ENCODE measurements around the gene GRAMD1B.
A peak's percentile ranks its signal among the peaks of the same experiment; 100 is the strongest.

GRAMD1B gene

DNA sequence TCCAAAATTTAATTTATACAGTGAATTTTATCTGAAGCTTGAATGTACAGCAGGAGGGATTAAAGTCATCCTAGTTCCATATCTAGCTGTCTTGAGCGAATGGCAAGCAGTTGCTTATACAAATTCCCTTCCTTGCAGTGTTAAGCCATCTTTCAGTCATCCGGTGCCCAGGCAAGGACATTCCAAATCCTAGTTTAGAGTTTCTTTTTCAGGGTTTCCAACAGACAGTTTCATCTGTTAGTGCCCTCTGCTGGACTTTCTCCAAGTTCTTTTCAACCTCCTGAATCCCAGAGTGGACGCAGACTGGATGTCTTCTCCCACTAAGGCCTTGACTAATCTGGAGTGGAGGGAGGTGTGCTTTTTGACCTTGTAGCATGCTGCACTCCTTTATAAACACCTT is 45.4 kb downstream of the GRAMD1B start:
- DNase-seq (ENCODE audit: low read depth): peak; percentile 22
- no peak overlapping the region for H3K4me3 ChIP-seq (ENCODE audit: low read length)
- TF ChIP-seq, protein P1, sequence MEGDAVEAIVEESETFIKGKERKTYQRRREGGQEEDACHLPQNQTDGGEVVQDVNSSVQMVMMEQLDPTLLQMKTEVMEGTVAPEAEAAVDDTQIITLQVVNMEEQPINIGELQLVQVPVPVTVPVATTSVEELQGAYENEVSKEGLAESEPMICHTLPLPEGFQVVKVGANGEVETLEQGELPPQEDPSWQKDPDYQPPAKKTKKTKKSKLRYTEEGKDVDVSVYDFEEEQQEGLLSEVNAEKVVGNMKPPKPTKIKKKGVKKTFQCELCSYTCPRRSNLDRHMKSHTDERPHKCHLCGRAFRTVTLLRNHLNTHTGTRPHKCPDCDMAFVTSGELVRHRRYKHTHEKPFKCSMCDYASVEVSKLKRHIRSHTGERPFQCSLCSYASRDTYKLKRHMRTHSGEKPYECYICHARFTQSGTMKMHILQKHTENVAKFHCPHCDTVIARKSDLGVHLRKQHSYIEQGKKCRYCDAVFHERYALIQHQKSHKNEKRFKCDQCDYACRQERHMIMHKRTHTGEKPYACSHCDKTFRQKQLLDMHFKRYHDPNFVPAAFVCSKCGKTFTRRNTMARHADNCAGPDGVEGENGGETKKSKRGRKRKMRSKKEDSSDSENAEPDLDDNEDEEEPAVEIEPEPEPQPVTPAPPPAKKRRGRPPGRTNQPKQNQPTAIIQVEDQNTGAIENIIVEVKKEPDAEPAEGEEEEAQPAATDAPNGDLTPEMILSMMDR (IDR thresholded peaks at IDR 0.05; ENCODE audit: insufficient read depth, low read depth, low read length, missing control alignments): no peak

DNA sequence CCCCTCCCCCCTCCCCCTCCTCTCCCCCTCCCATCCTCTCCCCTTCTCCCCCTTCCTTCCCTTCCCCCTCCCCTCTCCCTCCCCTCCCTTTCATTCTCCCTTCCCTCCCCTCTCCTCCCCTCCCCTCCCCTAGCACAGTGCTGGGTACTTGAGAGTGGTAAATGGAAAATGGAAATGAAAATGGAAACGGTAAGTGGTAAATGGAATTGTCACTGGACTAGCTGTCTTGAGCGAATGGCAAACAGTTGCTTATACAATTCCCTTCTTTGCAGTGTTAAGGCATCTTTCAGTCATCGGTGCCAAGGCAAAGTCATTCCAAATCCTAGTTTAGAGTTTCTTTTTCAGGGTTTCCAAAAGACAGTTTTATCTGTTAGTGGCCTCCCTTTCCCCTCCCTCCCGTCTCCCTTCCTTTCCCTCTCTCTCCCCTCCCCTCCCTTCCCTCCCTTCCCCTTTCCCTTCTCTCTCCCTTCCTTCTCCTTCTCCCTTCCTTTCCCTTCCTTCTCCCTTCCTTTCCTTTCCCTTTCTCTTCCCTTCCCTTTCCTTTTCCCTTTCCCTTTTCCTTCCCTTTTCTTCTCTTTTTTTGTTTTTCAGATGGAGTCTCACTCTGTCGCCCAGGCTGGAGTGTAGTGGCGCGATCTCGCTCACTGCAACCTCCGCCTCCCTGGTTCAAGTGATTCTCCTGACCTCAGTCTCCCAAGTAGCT is 47.3 kb downstream of the GRAMD1B start:
- TF ChIP-seq, protein P1 (IDR thresholded peaks at IDR 0.05; ENCODE audit: insufficient read depth, low read depth, low read length, missing control alignments): no peak
- no peak overlapping the region for H3K4me3 ChIP-seq (ENCODE audit: low read length)
- no peak for DNase-seq (ENCODE audit: low read depth)

DNA sequence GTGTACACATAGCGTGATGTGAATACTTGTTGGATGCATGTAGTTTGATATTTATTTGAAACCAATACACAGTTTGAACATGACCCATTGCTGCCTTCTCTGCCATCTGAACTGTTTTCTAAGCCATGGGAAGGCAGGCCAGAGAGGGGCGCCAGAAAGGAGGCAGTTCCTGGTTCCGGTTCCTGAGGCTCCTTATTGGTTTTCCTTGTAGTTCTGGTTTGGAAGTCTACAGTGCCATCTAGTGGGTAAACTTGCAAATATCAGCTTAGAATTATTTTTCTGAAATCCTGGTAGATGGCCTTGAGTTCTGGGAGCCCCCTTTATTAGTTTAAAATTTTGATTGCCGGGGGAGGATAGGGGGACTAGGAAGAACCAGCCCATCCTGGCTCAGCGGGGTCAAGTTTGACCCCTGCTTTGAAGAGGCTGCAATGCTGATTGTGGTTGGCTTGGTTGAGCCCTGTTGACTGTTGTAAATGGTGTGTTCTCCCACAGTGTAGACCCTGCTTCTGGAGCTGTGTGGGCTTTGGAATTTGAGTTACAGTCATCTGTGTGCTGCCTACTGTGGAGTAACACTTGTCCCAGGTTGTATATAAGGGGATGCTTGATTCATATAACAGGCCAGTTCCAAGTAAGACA is 48.4 kb downstream of the GRAMD1B start:
- H3K4me3 ChIP-seq (ENCODE audit: low read length): no peak overlapping the region
- peak; percentile 75 for DNase-seq (ENCODE audit: low read depth)
- TF ChIP-seq, protein P1 (IDR thresholded peaks at IDR 0.05; ENCODE audit: insufficient read depth, low read depth, low read length, missing control alignments): peak; percentile 57

DNA sequence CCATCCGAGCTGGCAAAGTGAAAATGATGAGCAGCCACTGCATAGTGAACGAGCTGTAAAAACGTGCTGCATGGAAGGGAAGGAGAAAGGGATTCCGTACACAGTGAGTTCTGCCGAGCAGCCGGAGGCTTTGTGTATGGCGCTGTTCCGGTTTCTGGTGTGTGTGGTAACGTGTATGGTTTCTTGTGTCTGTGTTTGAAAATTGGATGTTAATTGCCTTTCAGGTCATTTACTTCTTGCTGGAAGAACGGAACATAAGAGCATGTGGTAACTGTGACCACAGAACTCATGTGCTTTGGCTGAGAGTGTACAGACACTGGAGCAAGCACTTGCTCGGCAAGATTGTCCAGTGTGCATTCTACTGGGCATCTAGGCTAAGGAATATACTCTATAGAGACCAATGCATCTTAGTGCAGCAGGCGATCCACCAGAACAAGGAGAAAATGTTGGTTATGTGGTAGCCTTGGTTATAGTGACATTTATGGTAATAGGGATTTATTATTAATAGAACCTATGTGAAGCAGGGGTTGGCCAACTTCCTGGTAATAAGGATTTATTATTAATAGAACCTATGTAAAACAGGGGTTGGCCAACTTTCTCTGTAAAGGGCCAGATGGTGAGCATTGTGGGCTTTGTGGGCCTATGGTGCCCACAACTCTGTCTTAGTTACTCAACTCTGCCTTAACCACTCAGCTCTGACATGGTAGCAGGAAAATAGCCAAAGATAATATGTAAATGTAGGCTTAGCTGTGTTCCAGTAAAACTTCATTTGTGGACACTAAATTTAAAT is 49.2 kb downstream of the GRAMD1B start:
- H3K4me3 ChIP-seq (ENCODE audit: low read length): no peak overlapping the region
- no peak for DNase-seq (ENCODE audit: low read depth)
- TF ChIP-seq, protein P1 (IDR thresholded peaks at IDR 0.05; ENCODE audit: insufficient read depth, low read depth, low read length, missing control alignments): no peak

DNA sequence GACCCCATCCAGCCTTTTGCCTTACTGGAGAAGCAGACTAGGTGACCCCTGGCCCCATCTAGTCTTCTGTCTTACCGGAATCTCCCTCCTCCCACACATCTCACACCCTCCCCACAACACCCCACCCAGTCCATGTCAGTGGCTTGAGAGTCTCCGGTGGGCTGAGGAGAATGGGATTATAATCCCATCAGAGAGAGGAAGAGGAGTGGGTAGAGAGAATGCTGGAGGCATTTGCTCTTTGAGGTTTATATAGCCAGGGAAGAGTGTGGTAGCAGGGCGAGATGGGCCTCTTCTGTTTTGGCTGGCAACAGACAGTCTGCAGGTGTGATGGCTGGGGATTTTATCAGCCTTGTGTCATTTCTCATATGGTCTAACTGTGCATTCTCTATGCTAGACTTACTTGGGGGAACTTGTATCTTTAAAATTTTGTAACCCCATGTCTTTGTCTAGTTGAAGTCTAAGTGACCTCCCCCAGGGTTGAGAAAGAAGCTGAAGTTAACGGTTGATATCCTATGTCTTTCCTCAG is 50.3 kb downstream of the GRAMD1B start:
- H3K4me3 ChIP-seq (ENCODE audit: low read length): no peak overlapping the region
- no peak for DNase-seq (ENCODE audit: low read depth)
- TF ChIP-seq, protein P1 (IDR thresholded peaks at IDR 0.05; ENCODE audit: insufficient read depth, low read depth, low read length, missing control alignments): no peak

DNA sequence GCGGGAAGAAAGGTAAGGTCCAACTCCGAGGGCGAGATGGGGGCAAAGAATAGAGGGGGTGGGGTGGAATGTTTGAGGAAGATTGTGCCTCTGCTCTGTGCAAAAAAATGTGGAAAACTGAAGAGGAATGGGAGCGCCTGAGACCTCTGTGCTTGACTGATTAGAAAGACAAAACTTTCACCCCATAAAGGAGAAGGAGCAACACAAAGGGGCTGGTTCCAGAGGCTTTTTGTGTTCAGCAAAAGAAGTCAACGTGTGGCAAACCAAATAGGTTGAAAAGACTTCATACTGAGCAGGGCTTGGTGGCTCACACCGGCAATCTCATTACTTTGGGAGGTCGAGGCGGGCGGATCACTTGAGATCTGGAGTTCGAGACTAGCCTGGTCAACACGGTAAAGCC is 50.8 kb downstream of the GRAMD1B start:
- H3K4me3 ChIP-seq (ENCODE audit: low read length): no peak overlapping the region
- no peak for DNase-seq (ENCODE audit: low read depth)
- TF ChIP-seq, protein P1 (IDR thresholded peaks at IDR 0.05; ENCODE audit: insufficient read depth, low read depth, low read length, missing control alignments): no peak

Measured in epithelial cell of esophagus (primary cell).